ENCODE results near the gene ADCYAP1.

ADCYAP1 gene

DNA sequence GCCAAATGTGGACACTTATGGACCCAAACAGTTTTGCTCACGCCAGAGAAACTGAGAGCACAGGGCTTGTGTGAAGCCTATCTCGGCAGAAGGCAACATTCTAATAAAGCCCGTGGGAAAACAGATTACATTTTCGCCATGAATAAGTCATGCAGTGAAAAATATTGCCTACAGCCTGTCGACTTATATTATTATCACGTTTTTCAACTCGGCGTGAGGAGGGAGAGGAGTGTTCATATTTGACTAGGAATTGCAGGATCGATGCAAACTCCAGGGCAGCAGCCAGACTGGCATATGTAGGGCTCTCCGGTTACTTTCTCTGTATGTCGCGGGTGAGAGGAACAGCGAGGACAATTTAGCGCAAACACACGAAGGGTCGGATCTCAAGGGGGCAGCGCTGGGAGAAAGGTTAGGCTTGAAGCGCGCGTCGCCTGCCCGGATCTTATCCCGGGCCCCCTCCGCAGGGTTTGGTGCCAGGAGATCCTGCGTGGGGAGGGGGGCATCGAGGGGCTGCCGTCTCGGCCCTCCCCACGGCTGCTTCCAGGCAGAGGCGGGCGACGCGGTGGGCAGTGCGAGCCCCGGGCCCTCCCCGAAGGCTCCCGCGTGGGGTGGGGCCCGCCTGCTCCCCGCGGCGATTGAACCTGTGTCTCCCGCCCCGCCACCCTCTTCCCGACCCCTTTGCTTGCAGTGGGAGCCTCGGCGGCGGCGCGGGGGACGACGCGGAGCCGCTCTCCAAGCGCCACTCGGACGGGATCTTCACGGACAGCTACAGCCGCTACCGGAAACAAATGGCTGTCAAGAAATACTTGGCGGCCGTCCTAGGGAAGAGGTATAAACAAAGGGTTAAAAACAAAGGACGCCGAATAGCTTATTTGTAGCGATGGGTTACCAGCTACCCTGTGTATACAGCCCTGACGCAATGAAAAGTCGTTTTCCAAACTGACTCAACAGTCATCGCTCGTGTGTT is 4.4 kb downstream of the ADCYAP1 start:
- Histone ChIP-seq H3K4me3 (ENCODE audit: severe bottlenecking) (no peak overlapping the region), H3K27ac (ENCODE audit: poor library complexity, severe bottlenecking) (no peak overlapping the region), H3K4me1 (ENCODE audit: insufficient read depth, poor library complexity, severe bottlenecking) (no peaks in the 10 kb centered on the region), H3K9me3 (ENCODE audit: severe bottlenecking) (no peaks in the 10 kb centered on the region), H3K36me3 (ENCODE audit: low read depth) (no peaks in the 10 kb centered on the region), H3K27me3 (ENCODE audit: insufficient read depth, poor library complexity, severe bottlenecking) (peaks cover 99% of the 10 kb centered on the region)
- DNase-seq (ENCODE audit: low spot score) (no peak), ATAC-seq (ENCODE audit: low read depth) (no peak)
- TF ChIP-seq, protein P1, sequence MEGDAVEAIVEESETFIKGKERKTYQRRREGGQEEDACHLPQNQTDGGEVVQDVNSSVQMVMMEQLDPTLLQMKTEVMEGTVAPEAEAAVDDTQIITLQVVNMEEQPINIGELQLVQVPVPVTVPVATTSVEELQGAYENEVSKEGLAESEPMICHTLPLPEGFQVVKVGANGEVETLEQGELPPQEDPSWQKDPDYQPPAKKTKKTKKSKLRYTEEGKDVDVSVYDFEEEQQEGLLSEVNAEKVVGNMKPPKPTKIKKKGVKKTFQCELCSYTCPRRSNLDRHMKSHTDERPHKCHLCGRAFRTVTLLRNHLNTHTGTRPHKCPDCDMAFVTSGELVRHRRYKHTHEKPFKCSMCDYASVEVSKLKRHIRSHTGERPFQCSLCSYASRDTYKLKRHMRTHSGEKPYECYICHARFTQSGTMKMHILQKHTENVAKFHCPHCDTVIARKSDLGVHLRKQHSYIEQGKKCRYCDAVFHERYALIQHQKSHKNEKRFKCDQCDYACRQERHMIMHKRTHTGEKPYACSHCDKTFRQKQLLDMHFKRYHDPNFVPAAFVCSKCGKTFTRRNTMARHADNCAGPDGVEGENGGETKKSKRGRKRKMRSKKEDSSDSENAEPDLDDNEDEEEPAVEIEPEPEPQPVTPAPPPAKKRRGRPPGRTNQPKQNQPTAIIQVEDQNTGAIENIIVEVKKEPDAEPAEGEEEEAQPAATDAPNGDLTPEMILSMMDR (IDR thresholded peaks at IDR 0.05; ENCODE audit: poor library complexity, severe bottlenecking) = no peak

- DNase-seq (ENCODE audit: low spot score) = no peak
- no peaks in the 10 kb centered on the region for H3K36me3 ChIP-seq (ENCODE audit: low read depth)
- H3K4me1 ChIP-seq (ENCODE audit: insufficient read depth, poor library complexity, severe bottlenecking) = no peaks in the 10 kb centered on the region
- peaks cover 86% of the 10 kb centered on the region for H3K27me3 ChIP-seq (ENCODE audit: insufficient read depth, poor library complexity, severe bottlenecking)
- no peak overlapping the region for H3K4me3 ChIP-seq (ENCODE audit: severe bottlenecking)
- no peak overlapping the region for H3K27ac ChIP-seq (ENCODE audit: poor library complexity, severe bottlenecking)
- no peaks in the 10 kb centered on the region for H3K9me3 ChIP-seq (ENCODE audit: severe bottlenecking)
- TF ChIP-seq, protein P1 (IDR thresholded peaks at IDR 0.05; ENCODE audit: poor library complexity, severe bottlenecking) = no peak
- ATAC-seq (ENCODE audit: low read depth) = no peak
Observed at GRCh38 chr18:910247-910646, 5.6 kb downstream of the ADCYAP1 start.

- DNase-seq (ENCODE audit: low spot score) (no peak), ATAC-seq (ENCODE audit: low read depth) (no peak)
- Histone ChIP-seq H3K4me3 (ENCODE audit: severe bottlenecking) (no peak overlapping the region), H3K4me1 (ENCODE audit: insufficient read depth, poor library complexity, severe bottlenecking) (no peaks in the 10 kb centered on the region), H3K9me3 (ENCODE audit: severe bottlenecking) (no peaks in the 10 kb centered on the region), H3K36me3 (ENCODE audit: low read depth) (no peaks in the 10 kb centered on the region), H3K27ac (ENCODE audit: poor library complexity, severe bottlenecking) (no peak overlapping the region), H3K27me3 (ENCODE audit: insufficient read depth, poor library complexity, severe bottlenecking) (peaks cover 79% of the 10 kb centered on the region)
- TF ChIP-seq, protein P1 (IDR thresholded peaks at IDR 0.05; ENCODE audit: poor library complexity, severe bottlenecking) = no peak
Observed at GRCh38 chr18:911025-911424, 6.4 kb downstream of the ADCYAP1 start.

DNA sequence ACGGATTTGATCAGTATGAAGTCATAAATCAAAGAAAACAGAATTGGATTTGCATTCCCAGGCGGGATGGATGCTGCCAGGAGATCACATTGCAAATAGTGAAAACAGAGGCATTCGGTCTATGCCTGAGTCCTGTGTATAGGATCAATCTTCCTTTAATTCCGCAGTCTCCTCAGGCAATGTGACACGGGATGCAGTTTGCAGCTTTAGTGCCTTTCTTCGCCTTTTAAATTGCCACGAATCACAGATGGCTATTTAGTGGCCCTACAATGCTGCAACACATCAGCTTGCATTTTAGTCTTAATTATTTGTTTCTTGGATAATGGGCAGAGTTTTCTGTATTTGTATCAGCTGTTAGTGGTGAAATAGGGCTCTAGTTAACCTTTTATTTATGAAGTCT is 6.8 kb downstream of the ADCYAP1 start:
- Histone ChIP-seq H3K27ac (ENCODE audit: poor library complexity, severe bottlenecking) (no peak overlapping the region), H3K4me1 (ENCODE audit: insufficient read depth, poor library complexity, severe bottlenecking) (no peaks in the 10 kb centered on the region), H3K36me3 (ENCODE audit: low read depth) (no peaks in the 10 kb centered on the region), H3K27me3 (ENCODE audit: insufficient read depth, poor library complexity, severe bottlenecking) (peaks cover 78% of the 10 kb centered on the region), H3K9me3 (ENCODE audit: severe bottlenecking) (no peaks in the 10 kb centered on the region), H3K4me3 (ENCODE audit: severe bottlenecking) (no peak overlapping the region)
- no peak for ATAC-seq (ENCODE audit: low read depth)
- TF ChIP-seq, protein P1 (IDR thresholded peaks at IDR 0.05; ENCODE audit: poor library complexity, severe bottlenecking) = no peak
- no peak for DNase-seq (ENCODE audit: low spot score)

DNA sequence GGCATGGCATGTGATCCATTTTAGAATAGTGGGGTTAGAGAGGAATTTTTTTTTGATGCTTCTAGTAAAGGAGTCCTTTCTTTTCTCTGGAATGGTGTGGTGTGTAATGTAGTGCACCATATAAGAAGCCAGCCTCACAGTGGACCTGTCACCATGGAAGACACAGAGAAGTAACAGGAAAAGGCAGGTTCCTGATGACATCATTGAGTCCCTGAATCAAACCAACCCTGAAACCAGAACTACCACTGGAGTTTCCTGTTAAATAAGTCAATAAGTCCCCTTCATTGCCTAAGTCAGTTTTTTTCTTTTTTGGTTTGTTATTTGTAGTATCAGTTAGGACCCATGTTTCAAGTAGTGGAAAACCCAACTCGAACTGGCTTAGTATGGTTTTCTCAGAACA is 11.9 kb downstream of the ADCYAP1 start:
- TF ChIP-seq, protein P1 (IDR thresholded peaks at IDR 0.05; ENCODE audit: poor library complexity, severe bottlenecking) = no peak
- Histone ChIP-seq H3K27me3 (ENCODE audit: insufficient read depth, poor library complexity, severe bottlenecking) (peaks cover 30% of the 10 kb centered on the region), H3K36me3 (ENCODE audit: low read depth) (no peaks in the 10 kb centered on the region), H3K27ac (ENCODE audit: poor library complexity, severe bottlenecking) (no peak overlapping the region), H3K4me1 (ENCODE audit: insufficient read depth, poor library complexity, severe bottlenecking) (no peaks in the 10 kb centered on the region), H3K4me3 (ENCODE audit: severe bottlenecking) (no peak overlapping the region), H3K9me3 (ENCODE audit: severe bottlenecking) (no peaks in the 10 kb centered on the region)
- no peak for ATAC-seq (ENCODE audit: low read depth)
- no peak for DNase-seq (ENCODE audit: low spot score)

Data from RWPE2 (cell line).